Measurements from ENCODE around the gene SPNS2.

The SPNS2 gene

DNA sequence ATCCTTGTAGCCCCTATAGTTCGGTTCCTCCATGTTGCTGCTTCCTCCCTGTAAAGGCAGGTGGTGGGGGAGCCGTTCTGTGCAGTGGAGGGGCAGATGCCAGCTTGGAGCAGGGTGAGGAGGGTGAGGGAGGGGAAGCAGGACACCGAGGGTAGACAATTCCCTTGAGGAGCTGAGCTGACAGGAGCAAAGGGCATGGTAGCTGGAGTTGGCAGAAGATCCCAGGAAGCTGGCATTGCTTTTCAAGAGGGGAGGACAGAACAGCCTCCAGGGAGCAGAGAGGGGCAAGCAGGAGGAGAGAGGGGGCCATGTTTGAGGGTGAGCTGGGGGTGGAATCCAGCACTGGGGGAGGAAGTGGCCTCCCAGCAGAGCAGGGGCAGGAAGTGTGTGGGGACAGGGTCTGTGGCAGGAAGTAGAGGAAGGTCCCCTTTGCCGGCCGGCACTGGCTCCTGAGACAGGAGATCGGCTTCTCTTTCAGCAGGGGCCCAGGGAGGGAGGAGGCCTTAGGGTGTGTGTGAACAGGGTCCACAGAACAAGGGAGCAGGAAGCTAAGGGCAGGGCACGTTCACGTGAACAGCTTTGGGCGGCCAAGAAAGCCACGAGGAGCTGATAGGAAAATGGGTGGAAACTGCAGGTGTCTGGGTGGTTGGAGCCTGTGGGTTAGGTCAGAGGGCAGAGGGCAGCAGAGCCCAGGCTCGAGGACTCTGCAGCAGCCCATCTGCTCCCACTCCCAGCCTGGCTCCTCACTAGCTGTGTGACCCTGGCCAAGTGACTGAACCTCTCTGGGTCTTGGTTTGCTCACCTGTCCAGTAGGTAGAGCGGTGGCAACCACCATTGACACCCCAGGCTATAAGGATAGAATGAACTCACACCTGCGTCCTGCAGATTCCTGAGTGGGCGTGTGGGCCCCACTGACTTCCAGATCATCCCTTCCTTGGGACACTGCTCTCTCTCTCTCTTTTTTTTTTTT is 17.5 kb upstream of the SPNS2 start:
- peak; percentile 7 to 51 for DNase-seq

DNA sequence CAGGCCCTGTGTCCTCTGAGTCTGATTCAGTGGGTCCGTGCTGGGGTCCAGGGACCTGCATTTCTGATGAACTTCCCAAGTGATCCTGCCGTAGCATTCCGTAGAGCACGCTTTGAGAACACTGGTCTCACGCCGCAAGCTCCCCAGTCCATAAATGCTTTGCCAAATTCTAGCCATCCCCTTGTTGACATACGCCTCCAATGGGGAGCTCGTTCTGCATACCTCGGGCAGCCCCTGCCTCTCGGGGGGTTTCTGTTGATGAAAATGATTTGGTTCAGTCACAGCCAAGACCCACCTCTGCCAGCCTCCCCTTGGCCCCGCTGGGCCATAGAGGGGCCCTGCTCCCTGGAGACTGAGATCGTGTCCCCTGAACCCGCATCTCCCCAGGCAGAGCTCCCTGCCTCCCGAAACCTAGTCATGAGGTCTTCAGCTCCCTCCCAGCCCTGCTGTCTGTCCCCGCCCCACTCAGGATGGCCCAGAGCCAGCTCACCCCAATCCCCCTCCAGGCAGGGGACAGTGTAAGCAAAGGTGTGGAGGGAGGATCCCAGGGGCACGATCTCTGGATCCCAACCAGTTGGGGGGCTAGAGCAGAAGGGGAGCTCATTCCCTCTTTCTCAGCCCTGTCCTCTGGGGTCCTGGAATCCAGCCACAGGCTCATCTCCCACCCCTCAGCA is 16.2 kb upstream of the SPNS2 start:
- DNase-seq, result no peak

DNA sequence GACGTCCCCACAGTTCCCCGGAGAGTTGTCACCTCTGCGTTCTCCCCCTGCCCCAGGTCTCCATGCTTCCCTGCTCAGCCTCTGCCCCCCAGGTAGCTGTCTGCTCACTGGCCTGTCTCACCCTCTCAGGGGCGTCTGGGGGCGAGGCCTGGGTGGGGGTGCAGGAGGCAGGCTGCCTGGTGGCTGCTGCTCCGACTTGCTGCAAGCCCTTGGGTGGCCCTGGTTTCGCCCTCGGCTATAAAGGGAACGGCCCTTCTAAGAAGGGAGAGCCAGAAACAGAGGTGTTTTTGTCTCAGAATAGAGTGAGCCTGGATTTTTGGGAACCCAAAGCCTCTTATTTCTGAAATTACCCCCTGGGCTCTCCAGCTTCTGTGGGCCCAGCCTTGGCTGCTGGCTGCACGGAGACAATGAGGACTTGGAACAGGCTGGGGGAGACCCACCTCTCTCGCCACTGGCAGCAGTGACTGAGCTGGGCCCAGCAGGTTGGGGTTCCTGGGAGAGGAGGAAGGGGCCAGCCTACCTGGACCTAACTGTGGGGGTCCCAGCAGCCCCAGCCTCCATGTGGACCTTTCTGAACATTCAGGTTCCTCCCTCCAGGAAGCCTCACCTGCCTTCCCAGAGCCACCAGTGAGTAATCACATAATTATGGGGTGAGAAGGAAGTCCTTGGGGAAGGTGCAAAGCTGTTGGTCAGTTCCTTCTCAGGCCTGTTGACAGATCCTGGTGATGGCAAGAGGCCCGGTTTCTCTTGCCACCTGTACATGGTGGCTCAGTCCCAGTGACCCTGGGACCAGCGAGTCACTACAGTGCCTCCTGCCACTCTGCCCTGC is 15.5 kb upstream of the SPNS2 start:
- DNase-seq, result no peak

DNA sequence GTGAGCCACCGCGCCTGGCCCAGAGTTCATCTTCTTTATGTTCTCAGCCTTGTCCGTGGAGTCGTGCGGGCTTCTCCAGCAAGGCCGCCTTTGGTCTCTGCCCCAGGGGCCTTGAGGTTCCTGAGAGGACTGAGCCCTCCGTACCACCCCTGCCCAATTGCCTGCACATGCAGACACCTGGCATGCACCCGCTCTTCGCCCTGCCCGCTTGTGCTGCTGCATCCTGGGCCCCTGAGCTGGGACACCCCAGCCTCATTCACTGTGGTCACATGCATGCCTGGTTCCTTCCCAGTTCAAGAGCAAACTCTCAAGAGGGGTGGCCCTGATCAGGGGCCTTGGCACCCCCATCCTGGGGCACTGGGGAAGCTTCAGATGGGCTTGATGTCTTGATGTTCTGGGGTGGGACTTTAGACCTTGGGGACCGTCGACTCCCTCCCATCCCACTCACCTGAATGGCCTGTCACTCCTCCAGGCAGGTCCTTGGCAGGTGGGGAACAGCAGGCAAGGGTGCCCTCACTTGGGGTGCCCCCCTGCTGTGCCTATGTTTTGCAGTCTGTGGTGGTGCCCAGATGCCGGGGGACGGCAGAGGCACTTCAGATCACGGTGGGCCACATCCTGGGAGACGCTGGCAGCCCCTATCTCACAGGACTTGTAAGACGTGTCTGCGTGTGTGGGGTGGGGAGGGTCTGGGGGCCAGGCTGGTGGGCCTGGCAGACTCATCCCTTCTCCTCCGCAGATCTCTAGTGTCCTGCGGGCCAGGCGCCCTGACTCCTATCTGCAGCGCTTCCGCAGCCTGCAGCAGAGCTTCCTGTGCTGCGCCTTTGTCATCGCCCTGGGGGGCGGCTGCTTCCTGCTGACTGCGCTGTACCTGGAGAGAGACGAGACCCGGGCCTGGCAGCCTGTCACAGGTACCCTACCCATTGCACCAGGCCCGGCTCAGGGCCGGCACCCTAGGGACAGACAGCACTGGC is 12.7 kb upstream of the SPNS2 start:
- no peak for DNase-seq

DNA sequence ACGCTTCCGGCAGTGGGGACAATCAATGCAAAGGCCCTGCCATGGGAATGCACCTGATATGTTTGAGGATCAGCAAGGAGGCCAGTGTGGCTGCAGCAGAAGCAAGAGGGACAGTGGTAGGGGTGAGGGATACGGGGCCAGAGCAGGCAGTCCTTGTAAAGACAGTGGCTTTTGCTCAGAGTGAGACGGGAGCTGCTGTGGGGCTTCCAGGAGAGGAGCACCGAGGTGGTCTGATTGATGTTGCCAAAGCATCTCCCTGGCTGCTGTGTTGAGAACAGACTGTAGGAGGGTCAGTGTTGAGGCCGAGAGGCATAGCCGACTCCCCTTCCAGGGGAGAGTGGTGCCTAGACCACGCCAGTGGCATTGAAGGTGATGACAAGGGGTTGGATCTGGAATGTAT is 11.4 kb upstream of the SPNS2 start:
- no peak for DNase-seq

DNA sequence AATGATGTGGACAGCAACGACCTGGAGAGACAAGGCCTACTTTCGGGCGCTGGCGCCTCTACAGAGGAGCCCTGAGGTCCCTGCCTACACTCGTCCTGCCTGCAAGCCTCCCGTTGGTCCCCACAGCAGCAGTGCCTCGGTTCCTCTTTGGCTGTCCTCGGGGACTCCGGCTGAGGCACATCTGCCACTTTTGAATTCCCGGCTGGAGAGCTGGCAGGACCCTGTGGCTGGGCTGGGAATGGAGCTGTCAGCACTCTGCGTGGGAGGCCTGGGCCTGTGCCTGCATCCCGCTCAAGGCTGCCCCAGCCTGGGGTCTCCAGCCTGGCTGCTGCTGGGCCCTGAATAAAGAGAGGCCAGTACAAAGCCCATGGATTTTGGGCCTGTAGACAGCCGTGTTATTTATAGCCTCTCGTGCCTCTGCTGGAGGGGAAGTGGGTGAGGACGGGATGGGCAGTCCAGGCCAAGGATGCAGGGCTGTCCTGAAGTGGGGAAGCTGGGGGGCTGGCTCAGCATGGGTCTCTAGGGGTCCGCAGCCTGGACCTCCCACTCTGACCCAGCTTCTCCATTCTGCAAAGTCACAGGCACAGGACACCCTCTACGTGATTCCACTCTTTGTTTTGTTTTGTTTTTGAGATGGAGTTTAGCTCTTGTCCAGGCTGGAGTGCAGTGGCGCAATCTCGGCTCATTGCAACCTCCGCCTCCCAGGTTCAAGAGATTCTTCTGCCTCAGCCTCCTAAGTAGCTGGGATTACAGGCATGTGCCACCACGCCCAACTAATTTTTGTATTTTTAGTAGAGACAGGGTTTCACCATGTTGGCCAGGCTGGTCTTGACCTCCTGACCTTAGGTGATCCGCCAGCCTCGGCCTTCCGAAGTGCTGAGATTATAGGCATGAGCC is 10.6 kb upstream of the SPNS2 start:
- no peak for DNase-seq

DNA sequence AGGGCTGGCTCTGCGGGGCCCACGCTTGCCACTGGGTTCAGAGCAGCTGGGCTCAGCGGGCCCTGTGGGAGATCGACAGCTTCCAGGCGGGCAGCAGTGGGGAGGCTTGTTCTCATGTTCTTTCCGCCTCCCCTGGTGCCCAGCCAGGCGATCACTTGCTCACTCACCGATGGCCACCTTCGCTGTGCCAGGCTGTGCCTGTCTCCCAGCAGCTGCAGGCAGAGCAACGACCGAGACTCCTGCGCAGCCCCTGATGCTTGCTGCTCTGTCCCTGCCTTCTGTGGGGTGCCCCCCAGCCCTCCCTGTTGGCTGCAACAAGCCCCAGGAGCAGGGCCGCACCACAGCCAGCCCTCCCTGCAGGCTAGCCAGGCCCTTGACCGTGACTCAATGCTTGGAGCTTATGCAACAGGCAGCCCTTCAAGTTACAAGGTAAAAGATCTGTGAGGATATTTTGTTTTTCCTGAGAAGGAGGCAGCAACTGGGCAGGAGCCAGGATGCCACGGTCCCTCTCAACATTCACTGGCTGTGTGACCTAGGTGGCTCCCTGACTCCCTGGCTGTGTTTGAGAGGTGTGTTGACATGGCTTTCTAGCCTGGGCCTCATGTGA is 9.6 kb upstream of the SPNS2 start:
- no peak for DNase-seq

DNA sequence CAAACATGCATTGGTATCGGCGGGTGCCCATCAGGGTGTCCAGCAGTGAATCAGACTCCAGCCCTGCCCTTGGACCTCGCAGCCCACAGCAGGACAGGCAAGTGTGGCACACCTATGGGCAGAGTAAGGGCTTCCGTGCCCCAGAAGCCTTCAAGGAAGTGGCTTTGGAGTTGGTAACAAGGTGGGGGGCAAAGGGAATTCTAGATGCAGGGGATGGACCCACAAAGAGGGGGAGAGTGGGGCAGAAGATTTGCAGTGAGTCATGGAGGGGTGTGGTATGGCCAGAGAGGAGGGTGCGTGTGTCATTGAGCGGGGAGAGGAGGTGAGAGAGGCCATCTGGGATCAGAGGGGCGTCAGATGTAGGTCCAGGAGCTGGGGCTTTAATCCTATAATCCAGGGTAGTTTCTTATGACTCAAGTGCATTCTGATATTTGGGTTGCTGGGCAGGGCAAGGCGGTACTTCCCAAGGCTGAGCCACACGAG is 8.5 kb upstream of the SPNS2 start:
- peak; percentile 94 to 96 for DNase-seq

DNA sequence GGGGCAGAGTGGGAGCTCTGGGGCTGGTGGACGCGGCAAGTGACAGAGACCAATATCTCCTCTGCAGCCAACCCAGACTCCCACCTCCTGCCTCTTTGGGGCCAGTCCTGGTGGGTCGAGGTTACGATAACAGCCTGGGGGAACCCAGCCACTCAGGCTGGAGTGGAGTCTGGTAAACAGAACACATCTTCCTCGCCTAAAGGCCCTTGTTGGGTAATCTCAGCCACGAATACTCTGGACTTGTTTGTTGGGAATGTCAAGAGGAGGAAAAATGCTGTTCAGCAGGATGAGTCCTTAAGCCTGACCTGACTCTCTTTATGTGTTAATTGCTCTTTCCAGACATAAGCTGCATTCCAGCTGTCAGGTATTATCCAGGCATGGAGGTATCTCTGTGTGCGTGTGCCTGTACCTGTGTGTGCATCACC is 8.0 kb upstream of the SPNS2 start:
- DNase-seq, result peak in 1 of 2 experiments; percentile 81

DNA sequence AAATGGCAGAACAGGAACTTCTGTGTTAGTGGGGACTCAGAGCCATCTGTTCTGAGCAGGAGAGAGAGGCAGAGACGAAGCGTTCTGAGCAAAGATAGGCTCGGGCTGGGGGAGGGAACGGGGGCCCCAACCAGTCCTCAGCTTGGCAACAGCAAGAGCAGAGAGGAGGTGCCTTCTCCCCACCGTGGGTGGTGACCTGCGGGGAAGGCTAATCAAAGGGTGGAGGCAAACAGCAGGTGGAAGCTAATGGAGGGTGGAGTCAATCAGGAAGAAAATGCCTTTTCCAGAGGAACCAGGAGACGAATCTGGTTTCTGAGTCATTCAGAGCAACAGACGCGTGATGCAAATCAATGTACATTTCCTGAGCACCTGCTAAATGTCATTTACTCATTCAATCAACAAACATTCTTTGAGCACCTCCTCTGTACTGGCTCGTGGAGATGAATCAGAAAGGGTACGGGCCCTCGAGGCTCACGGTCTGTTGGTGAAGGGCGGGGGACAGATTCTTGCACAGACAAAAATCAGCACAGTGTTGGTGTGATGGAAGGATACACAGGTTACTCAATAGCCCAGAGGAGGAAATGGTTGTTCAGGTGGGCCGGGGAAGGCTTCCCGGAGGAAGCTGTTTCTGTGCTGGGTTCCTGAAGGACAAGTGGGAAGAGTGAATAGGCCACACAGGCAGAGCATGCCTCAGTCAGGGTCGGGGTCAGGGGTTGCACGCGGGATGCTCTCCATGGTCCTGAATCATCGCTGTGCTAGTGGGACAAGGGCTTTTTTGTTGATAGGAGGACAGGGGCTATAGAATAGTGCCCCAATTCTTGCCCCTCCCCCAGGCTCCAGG is 5.7 kb upstream of the SPNS2 start:
- DNase-seq, result no peak

DNA sequence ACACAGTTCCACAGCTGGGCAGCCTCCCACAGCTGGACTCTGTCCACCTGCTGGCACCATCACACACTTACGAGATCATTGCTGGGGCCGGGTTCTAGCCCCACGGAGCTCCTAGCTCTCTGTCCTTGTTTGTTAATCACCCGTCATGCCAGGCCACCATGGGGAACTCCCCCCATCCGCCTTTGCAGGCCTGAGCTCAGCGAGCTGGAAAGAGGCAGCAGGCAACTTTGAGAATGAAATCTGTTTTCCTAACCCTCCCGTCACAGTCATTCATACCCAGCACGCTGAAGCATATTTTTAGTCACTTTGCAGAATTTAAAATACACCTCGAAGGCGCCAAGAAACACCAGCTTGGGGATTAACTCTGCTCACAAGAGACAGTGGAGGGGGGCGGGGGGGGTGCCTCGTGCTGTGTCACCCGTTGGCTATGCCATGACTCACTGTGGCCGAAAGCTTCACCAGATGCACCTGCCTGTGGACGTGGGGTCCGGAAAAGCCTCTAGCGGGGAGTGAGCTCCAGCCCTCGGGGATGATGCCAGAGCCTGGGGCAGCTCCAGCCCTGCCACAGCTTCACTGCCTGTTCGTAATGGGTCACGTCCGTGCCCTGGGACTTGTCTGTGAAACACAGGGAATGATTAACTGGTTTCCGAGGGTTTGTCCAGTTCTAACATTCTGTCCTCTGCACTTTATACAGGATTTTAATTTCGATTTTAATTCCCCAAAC is 1.4 kb upstream of the SPNS2 start:
- peak; percentile 34 to 60 for DNase-seq

DNA sequence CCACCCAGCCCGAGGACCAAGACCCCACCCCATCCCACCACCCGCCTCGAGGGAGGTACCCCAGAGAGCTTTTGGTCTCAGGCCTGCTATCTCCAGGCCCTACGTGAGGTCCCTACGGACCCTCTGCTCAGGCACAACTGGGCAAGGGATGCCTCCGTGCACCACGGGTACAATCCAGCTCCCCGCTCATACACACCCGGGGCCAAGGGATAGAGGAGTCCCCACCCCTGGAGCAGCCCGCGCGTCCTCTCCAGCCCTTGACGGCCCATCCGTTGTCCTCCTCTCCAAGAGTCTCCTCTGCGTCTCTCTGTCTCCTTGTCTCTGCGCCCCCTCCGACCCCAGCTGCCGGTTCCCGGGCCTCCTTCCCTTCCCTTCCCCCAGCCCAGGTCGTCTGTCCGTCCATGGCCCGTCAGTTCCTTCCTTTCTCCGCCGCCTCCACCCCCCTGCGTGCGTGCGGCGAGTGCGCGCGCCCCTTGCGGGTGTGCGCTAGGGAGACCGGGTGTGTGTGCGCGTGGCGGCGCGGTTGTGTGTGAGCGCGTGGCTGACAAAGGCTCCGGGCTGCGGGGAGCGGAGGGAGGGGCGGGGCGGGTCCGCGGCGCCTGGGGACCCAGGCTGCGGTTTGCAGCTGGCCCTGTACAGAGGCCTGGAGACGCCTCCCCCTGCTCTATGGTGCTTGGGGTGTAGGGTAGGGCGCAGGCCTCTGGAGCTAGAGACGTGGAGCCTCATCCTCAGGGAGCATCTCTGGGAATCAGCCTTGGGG is 930 bp downstream of the SPNS2 start:
- peak; percentile 16 to 21 for DNase-seq

DNA sequence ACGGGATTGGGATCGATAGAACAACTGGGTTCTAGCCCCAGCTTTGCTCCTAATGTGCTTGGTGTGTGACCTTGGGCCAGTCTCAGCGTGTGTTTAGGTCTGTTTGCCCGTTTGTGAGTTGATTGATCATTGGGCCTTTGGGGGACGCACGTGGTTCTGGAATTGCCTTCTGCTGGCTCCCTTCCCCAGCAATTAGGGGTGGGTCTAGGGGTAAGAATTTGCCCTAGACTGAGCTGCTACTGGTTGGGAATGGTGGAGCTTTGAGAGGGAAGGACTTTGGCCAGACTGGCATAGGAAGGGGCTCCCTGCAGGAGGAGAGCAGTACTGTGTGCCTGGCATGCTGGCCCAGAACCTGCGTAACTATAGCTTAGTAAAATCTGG is 1.5 kb downstream of the SPNS2 start:
- no peak for DNase-seq

DNA sequence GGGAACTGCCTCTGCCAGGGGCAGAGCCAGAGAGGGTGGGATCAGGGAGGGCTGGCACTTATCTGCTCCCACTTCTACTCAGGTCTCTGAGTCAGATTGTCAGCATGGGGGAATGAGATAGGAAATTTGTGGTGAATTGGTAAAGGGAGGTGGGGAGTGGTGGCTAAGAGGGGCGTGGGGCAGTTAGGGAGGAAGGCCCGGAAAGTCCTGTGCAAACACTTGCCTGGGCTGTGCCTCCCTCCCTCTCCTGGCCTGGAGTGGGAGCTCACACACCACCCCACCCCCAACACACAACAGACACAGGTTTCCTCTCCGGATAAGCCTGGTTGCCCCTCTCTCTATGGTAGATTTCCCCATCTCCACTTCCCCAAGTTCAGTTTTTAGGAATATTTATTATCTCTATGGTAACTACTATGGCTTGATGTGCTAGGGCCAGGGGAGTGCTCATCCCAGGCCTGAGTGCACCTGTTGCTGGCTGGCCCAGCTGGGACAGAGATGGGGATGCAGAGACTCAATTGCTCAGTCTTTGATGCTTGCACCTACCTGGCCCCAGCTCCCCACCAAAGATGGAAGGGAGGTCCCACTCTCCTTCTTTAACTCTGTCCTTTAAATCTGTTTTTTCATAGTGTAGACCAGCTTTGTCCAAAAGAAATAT is 2.7 kb downstream of the SPNS2 start:
- no peak for DNase-seq

DNA sequence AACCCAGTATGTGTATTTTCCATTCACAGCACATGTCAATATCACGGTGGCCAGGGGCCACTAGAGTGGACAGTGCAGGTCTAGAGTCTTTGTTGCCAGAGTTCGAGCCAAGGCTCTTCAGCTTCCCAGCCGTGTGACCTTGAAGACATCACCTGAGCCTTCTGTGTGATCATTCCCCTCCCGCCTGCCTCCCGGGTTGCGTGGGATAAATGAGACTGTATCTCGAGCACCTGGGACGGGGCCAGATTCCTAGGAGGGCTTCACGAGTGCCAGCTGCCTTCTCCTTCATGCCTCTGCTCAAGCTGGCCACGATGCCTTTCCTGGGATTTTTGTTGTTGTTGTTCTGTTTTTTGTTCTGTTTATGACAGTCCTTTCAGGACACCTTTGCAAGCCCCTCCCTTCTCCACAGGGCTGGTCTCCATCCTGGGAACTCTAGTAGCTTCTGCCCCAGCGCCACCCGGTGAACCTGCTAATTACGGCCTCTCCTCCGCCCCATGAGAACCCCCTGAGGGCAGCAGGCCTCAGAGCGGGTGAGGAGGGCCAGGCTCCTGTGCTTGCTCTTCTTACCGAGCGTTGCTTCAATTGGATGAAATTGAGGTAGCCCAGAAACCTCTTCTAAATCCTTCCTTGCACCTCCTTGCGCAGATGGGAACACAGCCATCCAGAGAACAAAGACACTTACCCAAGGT is 3.9 kb downstream of the SPNS2 start:
- peak in 1 of 2 experiments; percentile 25 for DNase-seq

DNA sequence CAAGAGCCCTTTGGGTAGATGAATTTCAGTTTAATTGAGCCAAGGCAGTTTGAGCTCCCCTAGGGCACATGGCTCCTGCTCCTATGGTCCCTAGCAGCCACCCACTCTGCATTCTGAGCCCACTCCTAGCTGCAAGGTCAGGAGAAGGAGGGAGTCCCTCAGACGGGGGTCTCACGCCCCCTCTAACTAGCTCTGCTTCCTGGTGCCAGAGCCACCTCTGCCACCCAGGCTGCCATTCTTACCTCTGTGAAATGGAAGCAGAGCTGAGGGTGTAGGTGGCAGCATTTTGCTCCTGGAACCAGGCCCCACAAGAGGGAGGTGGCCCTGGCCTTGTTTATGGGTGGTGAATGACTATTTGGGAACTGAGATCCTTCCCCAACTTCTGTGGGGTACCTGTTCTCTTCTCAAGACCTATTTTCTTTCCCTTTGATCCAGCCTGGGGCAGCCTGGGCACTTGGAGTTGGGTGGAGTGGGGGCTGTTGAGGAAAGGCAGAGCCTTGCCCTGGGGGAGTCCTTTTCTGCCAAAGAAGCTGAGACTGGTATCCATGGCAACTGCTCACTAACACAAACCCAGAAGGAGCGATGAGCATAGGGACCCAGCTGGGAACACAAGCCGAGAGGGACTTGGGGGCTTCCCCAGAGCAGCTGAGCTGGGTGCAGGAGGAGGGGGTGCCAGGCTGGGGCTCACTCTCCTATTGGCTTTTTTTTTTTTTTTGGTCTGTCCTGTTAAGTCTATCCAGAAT is 4.8 kb downstream of the SPNS2 start:
- no peak for DNase-seq

Data from NCI-H524 (cell line).